Esophagus muscularis mucosa (tissue), 4 donors: ENCODE results near the gene B3GNT7. TPM values are rescaled to one million over a fixed set of nuclear protein-coding genes. Genes with fewer than 3 reads are reported as not detected.
A peak's percentile ranks its signal among the peaks of the same experiment; 100 is the strongest.
"Not testable (repeated sequence)": the region's sequence is repeated elsewhere in the genome, so short reads cannot be mapped to it uniquely, and the experiment has no call there.

ENCODE experiments used
- DNase-seq: peaks from one replicate; pipeline ENCODE4 v3.0.0-alpha.2; 2017; ENCODE audit errors: extremely low spot score
- H3K27ac ChIP-seq, 4 donors: fragments of 200-600 bp; sonication (generic); replicated peaks in 1 of 4; 1 replicate in 3 of 4; 2 replicates in 1 of 4; pipeline ENCODE4 v1.5.1; 2016 to 2019; ENCODE audit warnings: mild to moderate bottlenecking in 1 of 4
- H3K27me3 ChIP-seq, 4 donors: fragments of 200-600 bp; sonication (generic); one replicate each; pipeline versions ENCODE4 v1.5.1 to v1.6.0; 2016 to 2019
- H3K36me3 ChIP-seq, 4 donors: fragments of 200-600 bp; sonication (generic); one replicate each; pipeline ENCODE4 v1.5.1; 2016 to 2019
- H3K4me1 ChIP-seq, 4 donors: fragments of 200-600 bp; sonication (generic); one replicate each; pipeline ENCODE4 v1.5.1; 2016 to 2019
- H3K4me3 ChIP-seq, 4 donors: fragments of 200-600 bp; sonication (generic); 1 replicate in 2 of 4; 2 replicates in 2 of 4; pipeline ENCODE4 v1.5.1; 2016 to 2019; ENCODE audit warnings: mild to moderate bottlenecking in 4 of 4, moderate library complexity in 1 of 4
- H3K9me3 ChIP-seq, 4 donors: fragments of 200-600 bp; sonication (generic); 1 replicate in 3 of 4; 2 replicates in 1 of 4; pipeline ENCODE4 v1.5.1; 2016 to 2019
- CTCF ChIP-seq, 3 experiments: fragments of 200-600 bp in 2 of 3; fragments of 450-650 bp in 1 of 3; sonication (generic) in 2 of 3; IDR thresholded peaks; one replicate each; pipeline ENCODE4 v1.5.1; 2017 to 2019; ENCODE audit warnings: antibody characterized with exemption in 3 of 3, mild to moderate bottlenecking in 2 of 3, moderate library complexity in 1 of 3
- EP300 ChIP-seq: sonication (generic); formaldehyde crosslinking; IDR thresholded peaks from one replicate; pipeline ENCODE4 v1.6.1; 2017; ENCODE audit warnings: antibody characterized with exemption
- POLR2A ChIP-seq: fragments of 450-650 bp; IDR thresholded peaks from one replicate; pipeline ENCODE4 v1.6.1; 2017; ENCODE audit warnings: antibody characterized with exemption, moderate library complexity, mild to moderate bottlenecking, low read depth
- POLR2AphosphoS5 ChIP-seq, 2 donors: sonication (generic); formaldehyde crosslinking; IDR thresholded peaks; one replicate each; pipeline ENCODE4 v1.6.1; 2017; ENCODE audit warnings: antibody characterized with exemption in 2 of 2
- WGBS: methylation state at CpG from one replicate; pipeline ENCODE4 v1.1.5; 2018; 5-methylcytosine and 5-hydroxymethylcytosine counted together
- intact Hi-C: fragments of 100-400 bp; cut with DNase I; formaldehyde crosslinking; loops from one replicate; pipeline ENCODE4 v1.15.1; 2023
- total RNA-seq, 4 donors: library from RNA; depleted of rRNA; stranded (reverse); fragments of >200 nt; gene quantifications; one replicate each; pipeline versions ENCODE4 v1.1.0 to v1.2.1, GENCODE V29; 2016

The B3GNT7 gene
- total RNA-seq, result 1 to 10 TPM; 3.7 to 7.0 (median 4.5) TPM

- Histone ChIP-seq H3K27ac (peak within 1 kb of the TSS in 2 of 4 donors; percentile 51 to 64), H3K36me3 (peaks cover 0 to 13% (median 0%) of the 10 kb centered on the region in 4 donors), H3K4me3 (peak within 1 kb of the TSS; percentile 49 to 57 (median 54)), H3K27me3 (peaks cover 0 to 49% (median 22%) of the 10 kb centered on the region in 4 donors), H3K4me1 (peaks cover 13 to 33% (median 27%) of the 10 kb centered on the region in 4 donors), H3K9me3 (no peaks in the 10 kb centered on the region)
- no peak for DNase-seq
- no peak for TF ChIP-seq CTCF (IDR thresholded peaks at IDR 0.05)
- TF ChIP-seq POLR2AphosphoS5 (IDR thresholded peaks at IDR 0.05), result peak in 1 of 2 donors; percentile 15
- 25% methylated on average over 4 of the region's 95 CpGs for whole genome bisulfite sequencing
- intact Hi-C loops, result no loop called here
These were observed at the start of gene B3GNT7 for GRCh38 chr2:231395188-231396057. Gene B3GNT7, plus strand, starts transcription at chr2:231395710. Its CDS starts 94 bp downstream, at chr2:231395804.

GRCh38 chr2:231347081-231347480 lies 48.4 kb upstream of the B3GNT7 start:
- TF ChIP-seq POLR2A (no peak), EP300 (no peak), CTCF (IDR thresholded peaks at IDR 0.05) (no peak), POLR2AphosphoS5 (IDR thresholded peaks at IDR 0.05) (no peak)
- intact Hi-C loops, result no loop called here
- Histone ChIP-seq H3K4me1 (peaks cover 0 to 12% (median 10%) of the 10 kb centered on the region in 4 donors), H3K27ac (no peak overlapping the region), H3K4me3 (no peak overlapping the region), H3K36me3 (peaks cover 0 to 53% (median 22%) of the 10 kb centered on the region in 4 donors), H3K9me3 (no peaks in the 10 kb centered on the region), H3K27me3 (no peaks in the 10 kb centered on the region)
- 86% methylated on average over 5 of the region's 5 CpGs for WGBS
- DNase-seq, result no peak

- H3K27me3 ChIP-seq, result no peaks in the 10 kb centered on the region
- peaks cover 0 to 12% (median 10%) of the 10 kb centered on the region in 4 donors for H3K4me1 ChIP-seq
- TF ChIP-seq EP300 (no peak), POLR2AphosphoS5 (IDR thresholded peaks at IDR 0.05) (no peak), CTCF (IDR thresholded peaks at IDR 0.05) (no peak), POLR2A (no peak)
- H3K9me3 ChIP-seq, result no peaks in the 10 kb centered on the region
- intact Hi-C loops, result no loop called here
- peaks cover 0 to 47% (median 19%) of the 10 kb centered on the region in 4 donors for H3K36me3 ChIP-seq
- 93% methylated on average over 1 of the region's 1 CpG for WGBS
- no peak for DNase-seq
- no peak overlapping the region for H3K27ac ChIP-seq
- no peak overlapping the region for H3K4me3 ChIP-seq
These were observed 47.9 kb upstream of the B3GNT7 start for GRCh38 chr2:231347638-231348037.

- Histone ChIP-seq H3K27me3 (no peaks in the 10 kb centered on the region), H3K27ac (no peak overlapping the region), H3K4me1 (peaks cover 0 to 12% (median 10%) of the 10 kb centered on the region in 4 donors), H3K36me3 (peaks cover 0 to 42% (median 18%) of the 10 kb centered on the region in 4 donors), H3K9me3 (no peaks in the 10 kb centered on the region), H3K4me3 (no peak overlapping the region)
- no peak for TF ChIP-seq POLR2AphosphoS5 (IDR thresholded peaks at IDR 0.05)
- WGBS, result 77% methylated on average over 2 of the region's 2 CpGs
- intact Hi-C loops, result no loop called here
- DNase-seq, result no peak
These were observed 47.3 kb upstream of the B3GNT7 start for GRCh38 chr2:231348173-231348572.

GRCh38 chr2:231348704-231349373 lies 46.7 kb upstream of the B3GNT7 start:
- intact Hi-C loops, result no loop called here
- no peak overlapping the region for H3K27ac ChIP-seq
- TF ChIP-seq POLR2AphosphoS5 (IDR thresholded peaks at IDR 0.05), result peak in 1 of 2 donors; percentile 28
- no peak for TF ChIP-seq EP300
- no peak for TF ChIP-seq POLR2A
- no peak for TF ChIP-seq CTCF (IDR thresholded peaks at IDR 0.05)

GRCh38 chr2:231349374-231349735 lies 46.2 kb upstream of the B3GNT7 start:
- DNase-seq, H3K4me3 ChIP-seq, intact Hi-C loops, H3K27ac ChIP-seq, H3K27me3 ChIP-seq, H3K9me3 ChIP-seq: not testable (repeated sequence)
- peaks cover 0 to 41% (median 18%) of the 10 kb centered on the region in 4 donors for H3K36me3 ChIP-seq
- peaks cover 0 to 12% (median 10%) of the 10 kb centered on the region in 4 donors for H3K4me1 ChIP-seq
- WGBS, result 78% methylated on average over 10 of the region's 10 CpGs

More at GRCh38 chr2:231348704-231349373, 46.7 kb upstream of the B3GNT7 start:
- H3K27me3 ChIP-seq, result no peaks in the 10 kb centered on the region
- peaks cover 0 to 41% (median 18%) of the 10 kb centered on the region in 4 donors for H3K36me3 ChIP-seq
- no peaks in the 10 kb centered on the region for H3K9me3 ChIP-seq
- WGBS, result 37% methylated on average over 5 of the region's 5 CpGs
- H3K4me3 ChIP-seq, result no peak overlapping the region
- peaks cover 0 to 12% (median 10%) of the 10 kb centered on the region in 4 donors for H3K4me1 ChIP-seq
- no peak for DNase-seq
